SK-N-SH (cell line): ENCODE results near the gene ADAMTSL5. TPM values are rescaled to one million over a fixed set of nuclear protein-coding genes. Genes with fewer than 3 reads are reported as not detected.
A peak's percentile ranks its signal among the peaks of the same experiment; 100 is the strongest.

Experiments
- CTCF ChIA-PET: fragments of 300-600, 350-600 bp; formaldehyde crosslinking; extraction: SDS; loops from one replicate; lab custom pipeline; 2021; lab: Yijun Ruan, JAX
- POLR2A ChIA-PET: fragments of 350-600 bp; sonication (Branson Sonifier 250); formaldehyde crosslinking; extraction: SDS; loops from one replicate; lab custom pipeline; 2020; ENCODE audit warnings: antibody characterized with exemption, inconsistent platforms; lab: Yijun Ruan, JAX
- DNase-seq: peaks from one replicate; pipeline ENCODE4 v3.0.0; 2012
- H2AFZ ChIP-seq: fragments of 200-600 bp; sonication (generic); 2 replicates; pipeline ENCODE4 v1.8.1; 2016; ENCODE audit warnings: antibody characterized with exemption, mild to moderate bottlenecking, low read depth
- H3F3A ChIP-seq: fragments of 200-600 bp; sonication (generic); replicated peaks from 2 replicates; pipeline ENCODE3; 2016; ENCODE audit warnings: antibody characterized with exemption, mild to moderate bottlenecking; ENCODE audit not compliant: insufficient read depth
- H3K27ac ChIP-seq, 2 experiments: fragments of 200-500 bp in 1 of 2; fragments of 200-600 bp in 1 of 2; sonication (Bioruptor generic) in 1 of 2; sonication (generic), shearing (Covaris generic) in 1 of 2; 2 replicates each; pipeline versions ENCODE4 v1.5.1 to v1.6.1; 2014 to 2016; ENCODE audit warnings: low read depth in 2 of 2, inconsistent platforms in 1 of 2, low read length in 1 of 2, mild to moderate bottlenecking in 1 of 2, mixed read lengths in 1 of 2
- H3K27me3 ChIP-seq: fragments of 200-600 bp; sonication (generic), shearing (Covaris generic); 2 replicates; pipeline ENCODE4 v1.6.1; 2016; ENCODE audit warnings: mixed run types; ENCODE audit not compliant: insufficient read depth
- H3K36me3 ChIP-seq, 2 experiments: fragments of 200-500 bp in 1 of 2; fragments of 200-600 bp in 1 of 2; sonication (Bioruptor generic) in 1 of 2; sonication (generic) in 1 of 2; replicated peaks in 1 of 2; 2 replicates each; pipeline versions ENCODE3 to v1.5.1; 2014 to 2016; ENCODE audit warnings: low read length in 1 of 2, mild to moderate bottlenecking in 1 of 2; ENCODE audit not compliant: insufficient read depth in 2 of 2, control insufficient read depth in 1 of 2
- H3K4me1 ChIP-seq, 2 experiments: fragments of 200-500 bp in 1 of 2; fragments of 200-600 bp in 1 of 2; sonication (Bioruptor generic) in 1 of 2; sonication (generic), shearing (Covaris generic) in 1 of 2; 2 replicates each; pipeline versions ENCODE4 v1.5.1 to v1.6.1; 2014 to 2016; ENCODE audit warnings: low read depth in 1 of 2, low read length in 1 of 2, mixed run types in 1 of 2; ENCODE audit not compliant: insufficient read depth in 2 of 2, control insufficient read depth in 1 of 2
- H3K4me2 ChIP-seq: fragments of 200-600 bp; sonication (generic), shearing (Covaris generic); 2 replicates; pipeline ENCODE4 v1.6.1; 2017; ENCODE audit warnings: mixed run types
- H3K4me3 ChIP-seq, 2 experiments: fragments of 200-500 bp in 1 of 2; fragments of 200-600 bp in 1 of 2; sonication (Bioruptor generic) in 1 of 2; sonication (generic), shearing (Covaris generic) in 1 of 2; 2 replicates each; pipeline versions ENCODE4 v1.5.1 to v1.8.1; 2014 to 2016; ENCODE audit warnings: low read depth in 2 of 2, inconsistent platforms in 1 of 2, low read length in 1 of 2, mild to moderate bottlenecking in 1 of 2, mixed read lengths in 1 of 2, moderate library complexity in 1 of 2
- H3K79me2 ChIP-seq: fragments of 200-600 bp; sonication (generic); 2 replicates; pipeline ENCODE4 v1.8.1; 2017; ENCODE audit warnings: mild to moderate bottlenecking; ENCODE audit not compliant: insufficient read depth
- H3K9ac ChIP-seq: fragments of 200-600 bp; sonication (generic); 2 replicates; pipeline ENCODE4 v1.6.1; 2017; ENCODE audit warnings: mixed run types
- H3K9me2 ChIP-seq: fragments of 200-600 bp; sonication (generic); 2 replicates; pipeline ENCODE4 v1.6.1; 2017; ENCODE audit warnings: mixed run types
- H3K9me3 ChIP-seq: fragments of 200-600 bp; sonication (generic); 2 replicates; pipeline ENCODE4 v1.6.1; 2017; ENCODE audit warnings: mixed run types, mild to moderate bottlenecking, moderate library complexity
- H4K20me1 ChIP-seq: fragments of 200-600 bp; sonication (generic); 2 replicates; pipeline ENCODE4 v1.6.1; 2017; ENCODE audit warnings: mild to moderate bottlenecking, mixed run types; ENCODE audit not compliant: insufficient read depth
- CHD2 ChIP-seq: fragments of 150-350 bp; IDR thresholded peaks from 2 replicates; pipeline ENCODE4 v1.6.1; 2018; ENCODE audit warnings: low read length; ENCODE audit not compliant: partially characterized antibody
- ELF1 ChIP-seq: IDR thresholded peaks from 2 replicates; pipeline ENCODE4 v1.4.0; 2012
- FOSL2 ChIP-seq: IDR thresholded peaks from 2 replicates; pipeline ENCODE4 v1.4.0; 2012; ENCODE audit warnings: low read depth, mild to moderate bottlenecking, moderate library complexity, borderline replicate concordance
- FOXM1 ChIP-seq: IDR thresholded peaks from 2 replicates; pipeline ENCODE4 v1.4.0; 2012; ENCODE audit warnings: low read depth, mild to moderate bottlenecking
- GABPA ChIP-seq: IDR thresholded peaks from 2 replicates; pipeline ENCODE4 v1.4.0; 2012; ENCODE audit warnings: low read depth, mild to moderate bottlenecking
- MEF2A ChIP-seq: IDR thresholded peaks from 2 replicates; pipeline ENCODE4 v1.4.0; 2012; ENCODE audit warnings: low read depth, borderline replicate concordance
- MXI1 ChIP-seq: IDR thresholded peaks from 2 replicates; pipeline ENCODE4 v1.6.1; 2012; ENCODE audit warnings: mild to moderate bottlenecking, low read depth, low read length, improper control_type of control experiment
- POLR2AphosphoS5 ChIP-seq: IDR thresholded peaks from 2 replicates; pipeline ENCODE4 v1.6.1; 2012; ENCODE audit warnings: low read depth, low read length
- RAD21 ChIP-seq: IDR thresholded peaks from 2 replicates; pipeline ENCODE4 v1.6.1; 2012; ENCODE audit warnings: mild to moderate bottlenecking, low read length
- TAF1 ChIP-seq: IDR thresholded peaks from 2 replicates; pipeline ENCODE4 v1.6.1; 2012; ENCODE audit warnings: low read depth, mild to moderate bottlenecking, low read length, moderate library complexity, borderline replicate concordance
- WGBS: methylation state at CpG from one replicate; pipeline ENCODE4 v1.1.6; 2017; ENCODE audit warnings: low lambda C conversion rate; 5-methylcytosine and 5-hydroxymethylcytosine counted together
- polyA plus RNA-seq, 3 experiments: library from polyadenylated mRNA; depleted of rRNA; stranded (reverse); fragments of >200 nt; gene quantifications; 2 replicates each; pipeline ENCODE4 v1.2.3, GENCODE V29; 2012
- TF ChIP-seq, protein P1 (sequence below): fragments of 150-350 bp; IDR thresholded peaks from 2 replicates; pipeline ENCODE4 v1.6.1; 2016; ENCODE audit warnings: mild to moderate bottlenecking, low read depth, low read length
- TF ChIP-seq, protein P2 (sequence below): IDR thresholded peaks from 2 replicates; pipeline ENCODE4 v1.6.1; 2012; ENCODE audit warnings: mild to moderate bottlenecking, low read depth, low read length, moderate library complexity
- TF ChIP-seq, protein P3 (sequence below): IDR thresholded peaks from 2 replicates; pipeline ENCODE4; 2012
- TF ChIP-seq, protein P4 (sequence below): IDR thresholded peaks from 2 replicates; pipeline ENCODE4 v1.4.0; 2012; ENCODE audit warnings: low read depth

The ADAMTSL5 gene
- polyA plus RNA-seq, 1 of the 3 experiments (the other 2 are of a cell fraction), result 5.7 TPM

DNA sequence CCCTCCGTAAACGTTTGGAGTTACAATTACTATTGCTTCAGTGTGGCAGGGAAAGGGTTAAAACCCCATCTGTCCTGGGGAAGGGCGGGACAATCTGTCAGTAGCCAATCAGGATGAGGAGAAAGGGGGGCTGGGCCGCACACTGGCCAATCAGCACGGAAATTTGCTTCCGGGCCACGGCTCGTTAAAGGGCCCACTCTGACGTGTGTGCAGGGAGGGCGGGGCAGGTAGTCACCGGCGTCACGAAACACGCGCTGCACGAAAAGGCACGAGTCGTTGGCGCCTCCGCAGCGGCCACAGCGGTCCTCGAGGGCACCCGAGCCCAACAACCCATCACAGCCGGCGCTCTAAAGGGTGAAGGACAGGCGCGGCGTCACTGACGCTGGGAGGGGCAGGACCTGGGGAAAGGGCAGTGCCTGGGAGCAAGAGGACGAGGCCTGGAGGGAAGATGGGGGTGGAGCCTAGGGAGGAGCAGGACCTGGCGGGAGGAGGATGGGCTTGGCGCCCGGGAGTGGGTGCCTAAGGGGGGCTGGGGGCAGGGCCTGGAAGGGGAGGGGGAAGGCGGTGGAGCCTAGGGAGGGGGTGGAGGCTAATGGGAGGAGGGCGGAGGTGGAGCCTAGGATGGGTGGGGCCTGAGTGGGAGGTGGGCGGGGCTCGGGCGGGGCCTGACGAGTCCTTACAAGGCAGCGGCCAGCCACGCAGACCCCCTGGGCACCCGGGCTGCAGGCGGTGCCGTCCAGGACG lies 4.9 kb downstream of the ADAMTSL5 start:
- Histone ChIP-seq H3K27me3 (0 out of 2 replicates have a peak, but pooled peaks cover 3% of the 10 kb centered on the region), H3K4me2 (peak overlapping the region; percentile 82; the same call in 1 of the 2 replicates), H3K9me2 (no peaks in the 10 kb centered on the region), H3K36me3 (no peaks in the 10 kb centered on the region), H2AFZ (peak overlapping the region; percentile 81), H3K27ac (peak overlapping the region; percentile 72 to 83), H3K9me3 (no peaks in the 10 kb centered on the region), H3K79me2 (no peaks in the 10 kb centered on the region), H3K4me3 (peak overlapping the region; percentile 40 to 66), H3K4me1 (peaks cover 5 to 15% of the 10 kb centered on the region in 2 experiments; a peak in 2 of 4 replicates), H3K9ac (peak overlapping the region; percentile 63; the same call in 1 of the 2 replicates), H3F3A (peaks cover 13% of the 10 kb centered on the region), H4K20me1 (no peaks in the 10 kb centered on the region)
- ChIA-PET POLR2A (no interaction called here), CTCF (interaction anchor here (1.1 to 2.2 kb wide), 2 partner anchors 38 to 83 kb away, joined by 3 to 11 read pairs; no protein-coding TSS in a partner anchor)
- WGBS, result 2% methylated on average over 26 of the region's 46 CpGs
- DNase-seq, result peak; percentile 100
- peak; percentile 78 for TF ChIP-seq CHD2
- TF ChIP-seq, protein P1, sequence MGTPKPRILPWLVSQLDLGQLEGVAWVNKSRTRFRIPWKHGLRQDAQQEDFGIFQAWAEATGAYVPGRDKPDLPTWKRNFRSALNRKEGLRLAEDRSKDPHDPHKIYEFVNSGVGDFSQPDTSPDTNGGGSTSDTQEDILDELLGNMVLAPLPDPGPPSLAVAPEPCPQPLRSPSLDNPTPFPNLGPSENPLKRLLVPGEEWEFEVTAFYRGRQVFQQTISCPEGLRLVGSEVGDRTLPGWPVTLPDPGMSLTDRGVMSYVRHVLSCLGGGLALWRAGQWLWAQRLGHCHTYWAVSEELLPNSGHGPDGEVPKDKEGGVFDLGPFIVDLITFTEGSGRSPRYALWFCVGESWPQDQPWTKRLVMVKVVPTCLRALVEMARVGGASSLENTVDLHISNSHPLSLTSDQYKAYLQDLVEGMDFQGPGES, result peak; percentile 90
- no peak for TF ChIP-seq MEF2A
- TF ChIP-seq POLR2AphosphoS5, result 0 out of 2 replicates have a peak, but pooled peaks have one; percentile 18
- TF ChIP-seq TAF1, result 0 out of 2 replicates have a peak, but pooled peaks have one; percentile 6
- TF ChIP-seq ELF1, result peak; percentile 92
- TF ChIP-seq MXI1, result peak; percentile 61; the same call in 1 of the 2 replicates
- 0 out of 2 replicates have a peak, but pooled peaks have one; percentile 30 for TF ChIP-seq GABPA
- TF ChIP-seq FOXM1, result no peak
- TF ChIP-seq, protein P2, sequence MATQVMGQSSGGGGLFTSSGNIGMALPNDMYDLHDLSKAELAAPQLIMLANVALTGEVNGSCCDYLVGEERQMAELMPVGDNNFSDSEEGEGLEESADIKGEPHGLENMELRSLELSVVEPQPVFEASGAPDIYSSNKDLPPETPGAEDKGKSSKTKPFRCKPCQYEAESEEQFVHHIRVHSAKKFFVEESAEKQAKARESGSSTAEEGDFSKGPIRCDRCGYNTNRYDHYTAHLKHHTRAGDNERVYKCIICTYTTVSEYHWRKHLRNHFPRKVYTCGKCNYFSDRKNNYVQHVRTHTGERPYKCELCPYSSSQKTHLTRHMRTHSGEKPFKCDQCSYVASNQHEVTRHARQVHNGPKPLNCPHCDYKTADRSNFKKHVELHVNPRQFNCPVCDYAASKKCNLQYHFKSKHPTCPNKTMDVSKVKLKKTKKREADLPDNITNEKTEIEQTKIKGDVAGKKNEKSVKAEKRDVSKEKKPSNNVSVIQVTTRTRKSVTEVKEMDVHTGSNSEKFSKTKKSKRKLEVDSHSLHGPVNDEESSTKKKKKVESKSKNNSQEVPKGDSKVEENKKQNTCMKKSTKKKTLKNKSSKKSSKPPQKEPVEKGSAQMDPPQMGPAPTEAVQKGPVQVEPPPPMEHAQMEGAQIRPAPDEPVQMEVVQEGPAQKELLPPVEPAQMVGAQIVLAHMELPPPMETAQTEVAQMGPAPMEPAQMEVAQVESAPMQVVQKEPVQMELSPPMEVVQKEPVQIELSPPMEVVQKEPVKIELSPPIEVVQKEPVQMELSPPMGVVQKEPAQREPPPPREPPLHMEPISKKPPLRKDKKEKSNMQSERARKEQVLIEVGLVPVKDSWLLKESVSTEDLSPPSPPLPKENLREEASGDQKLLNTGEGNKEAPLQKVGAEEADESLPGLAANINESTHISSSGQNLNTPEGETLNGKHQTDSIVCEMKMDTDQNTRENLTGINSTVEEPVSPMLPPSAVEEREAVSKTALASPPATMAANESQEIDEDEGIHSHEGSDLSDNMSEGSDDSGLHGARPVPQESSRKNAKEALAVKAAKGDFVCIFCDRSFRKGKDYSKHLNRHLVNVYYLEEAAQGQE, result 0 out of 2 replicates have a peak, but pooled peaks have one; percentile 6
- TF ChIP-seq, protein P3, sequence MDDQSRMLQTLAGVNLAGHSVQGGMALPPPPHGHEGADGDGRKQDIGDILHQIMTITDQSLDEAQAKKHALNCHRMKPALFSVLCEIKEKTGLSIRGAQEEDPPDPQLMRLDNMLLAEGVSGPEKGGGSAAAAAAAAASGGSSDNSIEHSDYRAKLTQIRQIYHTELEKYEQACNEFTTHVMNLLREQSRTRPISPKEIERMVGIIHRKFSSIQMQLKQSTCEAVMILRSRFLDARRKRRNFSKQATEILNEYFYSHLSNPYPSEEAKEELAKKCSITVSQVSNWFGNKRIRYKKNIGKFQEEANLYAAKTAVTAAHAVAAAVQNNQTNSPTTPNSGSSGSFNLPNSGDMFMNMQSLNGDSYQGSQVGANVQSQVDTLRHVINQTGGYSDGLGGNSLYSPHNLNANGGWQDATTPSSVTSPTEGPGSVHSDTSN, result peak; percentile 61
- TF ChIP-seq RAD21, result no peak
- TF ChIP-seq, protein P4, sequence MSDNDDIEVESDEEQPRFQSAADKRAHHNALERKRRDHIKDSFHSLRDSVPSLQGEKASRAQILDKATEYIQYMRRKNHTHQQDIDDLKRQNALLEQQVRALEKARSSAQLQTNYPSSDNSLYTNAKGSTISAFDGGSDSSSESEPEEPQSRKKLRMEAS, result peak; percentile 99
- TF ChIP-seq FOSL2, result no peak
